A673 (cell line): ENCODE data around the gene KLRK1. TPM values are rescaled to one million over a fixed set of nuclear protein-coding genes. Genes with fewer than 3 reads are reported as not detected.
"Not testable (repeated sequence)": the region's sequence is repeated elsewhere in the genome, so short reads cannot be mapped to it uniquely, and the experiment has no call there.

ENCODE experiments used
- BruUV-seq: library from RNA; stranded (reverse); fragments of 400-500 nt; replicated peaks from 2 replicates; lab custom pipeline; 2021; lab: Mats Ljungman, UMichigan
- CTCF ChIA-PET: fragments of 300-600 bp; sonication (Branson Sonifier 250); formaldehyde crosslinking; loops from one replicate; lab custom pipeline; 2022; ENCODE audit warnings: antibody characterized with exemption; lab: Charles Lee
- POLR2A ChIA-PET: fragments of 300-600 bp; sonication (Branson Sonifier 250); formaldehyde crosslinking; loops from one replicate; lab custom pipeline; 2022; ENCODE audit warnings: antibody characterized with exemption; ENCODE audit not compliant: low non-redundant PET; lab: Charles Lee
- DNase-seq: peaks from one replicate; pipeline ENCODE4 v3.0.0-alpha.2; 2015; ENCODE audit warnings: low spot score
- H3K27ac ChIP-seq: fragments of 200-600 bp; sonication (generic); 2 replicates; pipeline ENCODE4 v1.5.1; 2016; ENCODE audit warnings: mixed run types, low read depth, mild to moderate bottlenecking, mixed read lengths, antibody characterized with exemption, low read length; ENCODE audit not compliant: poor library complexity, severe bottlenecking
- H3K27me3 ChIP-seq: fragments of 200-600 bp; sonication (generic); replicated peaks from 2 replicates; pipeline ENCODE4 v1.6.1; 2017; ENCODE audit warnings: mixed run types, low read depth, mild to moderate bottlenecking, mixed read lengths, antibody characterized with exemption, low read length; ENCODE audit not compliant: insufficient read depth, poor library complexity
- H3K36me3 ChIP-seq: fragments of 200-600 bp; sonication (generic); 2 replicates; pipeline ENCODE4 v1.6.1; 2016; ENCODE audit warnings: mixed run types, mild to moderate bottlenecking, mixed read lengths, antibody characterized with exemption, low read length; ENCODE audit not compliant: insufficient read depth, poor library complexity, severe bottlenecking
- H3K4me1 ChIP-seq: fragments of 200-600 bp; sonication (generic); 2 replicates; pipeline ENCODE4 v1.6.1; 2017; ENCODE audit warnings: mixed run types, mild to moderate bottlenecking, mixed read lengths, antibody characterized with exemption, low read length; ENCODE audit not compliant: insufficient read depth, poor library complexity, severe bottlenecking
- H3K4me3 ChIP-seq: fragments of 200-600 bp; sonication (generic); 2 replicates; pipeline ENCODE4 v1.5.1; 2016; ENCODE audit warnings: low read depth, mixed run types, mild to moderate bottlenecking, mixed read lengths, low read length; ENCODE audit not compliant: poor library complexity, severe bottlenecking
- H3K9me3 ChIP-seq: fragments of 200-600 bp; sonication (generic); 2 replicates; pipeline ENCODE4 v1.6.1; 2016; ENCODE audit warnings: mixed run types, low read depth, mild to moderate bottlenecking, mixed read lengths, antibody characterized with exemption, low read length; ENCODE audit not compliant: poor library complexity, severe bottlenecking
- EZH2 ChIP-seq: fragments of 200-600 bp; sonication (generic); IDR thresholded peaks from 2 replicates; pipeline ENCODE4 v1.6.1; 2017; ENCODE audit warnings: borderline replicate concordance, low read depth, mild to moderate bottlenecking, mixed read lengths, antibody characterized with exemption, low read length; ENCODE audit not compliant: poor library complexity, severe bottlenecking
- intact Hi-C: fragments of 100-400 bp; cut with micrococcal nuclease; formaldehyde crosslinking; loops from one replicate; pipeline ENCODE4 v1.10.0; 2022; ENCODE audit not compliant: unreplicated experiment
- total RNA-seq: library from RNA; stranded (reverse); gene quantifications from 2 replicates; pipeline ENCODE4 v1.2.3, GENCODE V29; 2021
- TF ChIP-seq, protein P1 (sequence below): fragments of 300-800, 200-600 bp; sonication (generic); conservative IDR thresholded peaks from 2 replicates; pipeline ENCODE4 v1.5.1; 2017; ENCODE audit warnings: low read depth, mild to moderate bottlenecking, antibody characterized with exemption, low read length, moderate library complexity, mixed read lengths

Gene KLRK1
- total RNA-seq, 1 experiment from 2014 or later: not detected

- no peak for DNase-seq
- H3K36me3 ChIP-seq: no peaks in the 10 kb centered on the region
- H3K27ac ChIP-seq: no peak overlapping the region
- H3K4me3 ChIP-seq: no peak overlapping the region
- intact Hi-C loops: no loop called here
- H3K9me3 ChIP-seq: no peaks in the 10 kb centered on the region
- H3K4me1 ChIP-seq: no peaks in the 10 kb centered on the region
- CTCF ChIA-PET: no interaction called here
- no TSS peak for BruUV-seq
- H3K27me3 ChIP-seq: no peaks in the 10 kb centered on the region
- POLR2A ChIA-PET: no interaction called here
- TF ChIP-seq, protein P1, sequence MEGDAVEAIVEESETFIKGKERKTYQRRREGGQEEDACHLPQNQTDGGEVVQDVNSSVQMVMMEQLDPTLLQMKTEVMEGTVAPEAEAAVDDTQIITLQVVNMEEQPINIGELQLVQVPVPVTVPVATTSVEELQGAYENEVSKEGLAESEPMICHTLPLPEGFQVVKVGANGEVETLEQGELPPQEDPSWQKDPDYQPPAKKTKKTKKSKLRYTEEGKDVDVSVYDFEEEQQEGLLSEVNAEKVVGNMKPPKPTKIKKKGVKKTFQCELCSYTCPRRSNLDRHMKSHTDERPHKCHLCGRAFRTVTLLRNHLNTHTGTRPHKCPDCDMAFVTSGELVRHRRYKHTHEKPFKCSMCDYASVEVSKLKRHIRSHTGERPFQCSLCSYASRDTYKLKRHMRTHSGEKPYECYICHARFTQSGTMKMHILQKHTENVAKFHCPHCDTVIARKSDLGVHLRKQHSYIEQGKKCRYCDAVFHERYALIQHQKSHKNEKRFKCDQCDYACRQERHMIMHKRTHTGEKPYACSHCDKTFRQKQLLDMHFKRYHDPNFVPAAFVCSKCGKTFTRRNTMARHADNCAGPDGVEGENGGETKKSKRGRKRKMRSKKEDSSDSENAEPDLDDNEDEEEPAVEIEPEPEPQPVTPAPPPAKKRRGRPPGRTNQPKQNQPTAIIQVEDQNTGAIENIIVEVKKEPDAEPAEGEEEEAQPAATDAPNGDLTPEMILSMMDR: no peak
- TF ChIP-seq EZH2: no peak
Observed at GRCh38 chr12:10381928-10382628, 7.8 kb downstream of the KLRK1 start.

GRCh38 chr12:10378737-10379136 lies 11.1 kb downstream of the KLRK1 start:
- intact Hi-C loops, H3K27me3 ChIP-seq, DNase-seq, H3K36me3 ChIP-seq, H3K27ac ChIP-seq, H3K9me3 ChIP-seq, CTCF ChIA-PET, POLR2A ChIA-PET, H3K4me3 ChIP-seq, H3K4me1 ChIP-seq, BruUV-seq: not testable (repeated sequence)

- H3K4me1 ChIP-seq: no peaks in the 10 kb centered on the region
- no peaks in the 10 kb centered on the region for H3K36me3 ChIP-seq
- CTCF ChIA-PET: interaction anchor here (0.6 to 0.7 kb wide), 2 partner anchors 12 to 35 kb away, joined by 7 to 10 read pairs; no protein-coding TSS in a partner anchor
- TF ChIP-seq, protein P1: no peak
- no peak for TF ChIP-seq EZH2
- no peaks in the 10 kb centered on the region for H3K27me3 ChIP-seq
- no peak for DNase-seq
- POLR2A ChIA-PET: no interaction called here
- H3K9me3 ChIP-seq: no peaks in the 10 kb centered on the region
- H3K27ac ChIP-seq: no peak overlapping the region
- intact Hi-C loops: no loop called here
- H3K4me3 ChIP-seq: no peak overlapping the region
- no TSS peak for BruUV-seq
Observed at GRCh38 chr12:10374624-10375018, 15.2 kb downstream of the KLRK1 start.

DNA sequence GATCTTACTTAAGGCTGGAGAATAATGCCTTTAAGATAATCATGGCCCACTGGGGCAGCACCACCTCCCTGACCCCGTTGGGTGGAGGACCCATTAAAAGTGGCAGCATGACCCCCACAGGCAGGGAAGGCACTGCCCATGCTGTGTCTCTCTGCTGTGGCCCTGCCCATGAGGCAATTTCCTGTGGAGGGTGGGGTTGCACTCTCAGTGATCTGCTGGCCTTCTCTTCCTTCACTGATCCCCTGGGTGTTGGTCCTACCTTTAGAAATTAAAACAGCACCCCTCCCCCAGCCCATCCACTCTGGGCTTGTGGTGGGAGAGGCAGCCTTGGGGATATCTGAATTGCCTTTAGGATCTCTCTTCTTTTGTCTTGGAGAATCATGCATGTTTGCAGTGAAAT lies 17.3 kb downstream of the KLRK1 start:
- Histone ChIP-seq H3K27ac (no peak overlapping the region), H3K36me3 (no peaks in the 10 kb centered on the region), H3K27me3 (no peaks in the 10 kb centered on the region), H3K9me3 (no peaks in the 10 kb centered on the region), H3K4me3 (no peak overlapping the region), H3K4me1 (no peaks in the 10 kb centered on the region)
- ChIA-PET CTCF (no interaction called here), POLR2A (no interaction called here)
- BruUV-seq: no TSS peak
- no peak for DNase-seq
- intact Hi-C loops: no loop called here
- TF ChIP-seq EZH2: no peak
- TF ChIP-seq, protein P1: no peak

DNA sequence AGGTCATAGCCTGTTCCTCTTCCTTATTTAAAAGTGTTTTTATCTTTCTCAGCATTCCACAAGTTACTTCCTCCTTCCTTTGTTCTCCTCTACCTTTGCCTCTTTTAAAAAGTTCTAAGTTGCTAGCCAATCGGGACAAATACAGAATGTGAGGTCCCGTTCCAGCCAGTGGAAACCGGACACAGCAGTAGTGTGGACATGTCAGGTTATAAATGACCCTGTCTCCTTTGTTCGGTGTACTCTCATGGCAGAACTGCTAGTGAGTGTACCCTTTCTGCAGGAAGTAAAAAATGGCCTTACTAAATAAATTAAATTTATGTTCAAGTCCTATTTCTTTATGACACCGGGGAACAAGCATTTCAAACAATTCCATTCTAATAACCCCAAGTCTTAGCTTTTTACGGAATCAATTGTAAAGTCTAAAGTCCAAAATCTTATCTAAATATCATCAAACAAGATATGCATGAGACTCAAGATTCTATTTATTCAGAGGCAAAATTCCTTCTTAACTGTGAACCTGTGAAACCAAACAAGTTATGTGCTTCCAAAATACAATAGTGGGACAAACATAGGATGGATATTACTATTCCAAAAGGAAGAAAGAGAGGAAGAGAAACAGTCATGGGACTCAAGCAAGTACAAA lies 17.8 kb downstream of the KLRK1 start:
- POLR2A ChIA-PET, intact Hi-C loops, DNase-seq, BruUV-seq, H3K4me3 ChIP-seq, H3K36me3 ChIP-seq, H3K4me1 ChIP-seq, H3K9me3 ChIP-seq, CTCF ChIA-PET, H3K27me3 ChIP-seq, H3K27ac ChIP-seq: not testable (repeated sequence)
